Measurements from ENCODE around the gene SSH3.

GRCh38 chr11:67282155-67282875 lies 21.0 kb upstream of the SSH3 start:
- TF ChIP-seq CTCF (conservative IDR thresholded peaks at IDR 0.05; ENCODE audit: low read depth, low read length), result no peak
- TF ChIP-seq EZH2 (IDR thresholded peaks at IDR 0.05; ENCODE audit: borderline replicate concordance, low read depth, low read length, poor library complexity, severe bottlenecking), result no peak

Data from A673 (cell line).